Measurements from ENCODE around the gene PROKR1.

Gene PROKR1

GRCh38 chr2:68658266-68658665, 14.9 kb downstream of the PROKR1 start:
- no peak for DNase-seq (ENCODE audit: low read depth)
- TF ChIP-seq CTCF (conservative IDR thresholded peaks at IDR 0.05; ENCODE audit: low read depth, low read length) = no peak
- H3K4me3 ChIP-seq (ENCODE audit: low read depth, low read length) = no peak overlapping the region

- TF ChIP-seq CTCF (conservative IDR thresholded peaks at IDR 0.05; ENCODE audit: low read depth, low read length) = no peak
- DNase-seq (ENCODE audit: low read depth) = no peak
- H3K4me3 ChIP-seq (ENCODE audit: low read depth, low read length) = no peak overlapping the region
Observed at GRCh38 chr2:68659081-68659480, 15.7 kb downstream of the PROKR1 start.

DNA sequence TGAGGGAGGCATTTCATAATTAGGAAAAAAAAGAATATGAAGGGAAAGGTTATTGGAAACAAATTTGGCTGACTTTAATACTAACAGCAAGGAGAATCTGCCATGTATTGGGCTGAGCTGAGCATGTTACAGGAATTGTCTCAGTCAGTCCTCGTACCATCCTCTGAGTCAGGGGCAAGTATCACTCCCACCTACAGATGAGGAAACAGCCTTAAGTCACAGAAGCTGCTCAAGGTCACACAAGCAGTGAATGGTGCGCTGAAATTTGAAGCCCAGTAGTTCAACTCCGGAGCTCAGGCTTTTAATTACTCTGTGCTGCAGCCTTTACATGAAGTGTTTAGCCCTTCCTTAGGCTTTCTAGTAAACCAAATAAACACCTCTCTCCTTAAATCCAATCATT, 17.3 kb downstream of the PROKR1 start:
- no peak for DNase-seq (ENCODE audit: low read depth)
- no peak for TF ChIP-seq CTCF (conservative IDR thresholded peaks at IDR 0.05; ENCODE audit: low read depth, low read length)
- H3K4me3 ChIP-seq (ENCODE audit: low read depth, low read length) = no peak overlapping the region

- H3K4me3 ChIP-seq (ENCODE audit: low read depth, low read length) = no peak overlapping the region
- TF ChIP-seq CTCF (conservative IDR thresholded peaks at IDR 0.05; ENCODE audit: low read depth, low read length) = no peak
- DNase-seq (ENCODE audit: low read depth) = no peak
Observed at GRCh38 chr2:68662466-68662865, 19.1 kb downstream of the PROKR1 start.

GRCh38 chr2:68663371-68664156, 20.2 kb downstream of the PROKR1 start:
- H3K4me3 ChIP-seq (ENCODE audit: low read depth, low read length) = no peak overlapping the region
- DNase-seq (ENCODE audit: low read depth) = no peak
- no peak for TF ChIP-seq CTCF (conservative IDR thresholded peaks at IDR 0.05; ENCODE audit: low read depth, low read length)

DNA sequence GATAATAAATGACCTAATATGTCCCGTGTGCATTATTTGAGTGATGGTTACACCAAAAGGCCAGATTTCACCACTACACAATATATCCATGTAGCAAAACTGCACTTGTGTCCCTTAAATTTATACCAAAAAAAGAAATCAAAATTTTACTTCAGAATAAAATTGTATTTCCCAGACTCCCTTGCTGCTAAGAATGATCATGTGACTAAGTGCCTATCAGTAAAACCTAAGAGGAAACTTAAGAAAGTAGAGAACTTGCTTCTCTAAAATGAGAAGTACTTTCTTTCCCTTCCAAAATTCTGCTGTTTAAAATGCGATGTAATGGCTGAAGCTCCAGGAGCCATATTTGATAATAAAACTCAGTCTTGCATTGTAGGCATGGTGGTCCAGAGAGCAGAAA, 24.0 kb downstream of the PROKR1 start:
- no peak for DNase-seq (ENCODE audit: low read depth)
- TF ChIP-seq CTCF (conservative IDR thresholded peaks at IDR 0.05; ENCODE audit: low read depth, low read length) = no peak
- H3K4me3 ChIP-seq (ENCODE audit: low read depth, low read length) = no peak overlapping the region

- DNase-seq (ENCODE audit: low read depth) = no peak
- TF ChIP-seq CTCF (conservative IDR thresholded peaks at IDR 0.05; ENCODE audit: low read depth, low read length) = no peak
- no peak overlapping the region for H3K4me3 ChIP-seq (ENCODE audit: low read depth, low read length)
Observed at GRCh38 chr2:68669651-68670050, 26.3 kb downstream of the PROKR1 start.

Data from choroid plexus epithelial cell (primary cell).